NT2/D1 (cell line): ENCODE measurements around the gene TMPRSS11D.

Experiments used
- DNase-seq: peaks from one replicate; pipeline ENCODE4 v3.0.0-alpha.2; 2011; ENCODE audit warnings: low read depth, low spot score
- H3K27me3 ChIP-seq: 2 replicates; pipeline ENCODE4 v1.6.0; 2011; ENCODE audit warnings: mild to moderate bottlenecking; ENCODE audit not compliant: insufficient read length, insufficient read depth
- H3K36me3 ChIP-seq: 2 replicates; pipeline ENCODE4 v1.6.1; 2011; ENCODE audit warnings: mild to moderate bottlenecking, low read length, mixed read lengths; ENCODE audit not compliant: insufficient read depth, insufficient read length
- H3K4me1 ChIP-seq: 2 replicates; pipeline ENCODE4 v1.5.1; 2011; ENCODE audit not compliant: insufficient read depth, insufficient read length
- H3K4me3 ChIP-seq: 2 replicates; pipeline ENCODE4 v1.5.1; 2011; ENCODE audit warnings: low read depth; ENCODE audit not compliant: insufficient read length
- H3K9ac ChIP-seq: 2 replicates; pipeline ENCODE4 v1.6.0; 2011; ENCODE audit warnings: low read depth; ENCODE audit not compliant: insufficient read length
- H3K9me3 ChIP-seq: 2 replicates; pipeline ENCODE4 v1.5.1; 2011; ENCODE audit warnings: mild to moderate bottlenecking, low read length; ENCODE audit not compliant: insufficient read depth
- SUZ12 ChIP-seq: IDR thresholded peaks from 2 replicates; pipeline ENCODE4 v1.6.1; 2011; ENCODE audit not compliant: insufficient read length, insufficient read depth; ENCODE audit errors: extremely low read depth
- YY1 ChIP-seq: IDR thresholded peaks from 2 replicates; pipeline ENCODE4 v1.6.1; 2011; ENCODE audit not compliant: insufficient read length, insufficient read depth
- ZNF274 ChIP-seq: IDR thresholded peaks from 2 replicates; pipeline ENCODE4 v1.6.1; 2011; ENCODE audit warnings: mild to moderate bottlenecking, low read depth, low read length

TMPRSS11D gene

DNA sequence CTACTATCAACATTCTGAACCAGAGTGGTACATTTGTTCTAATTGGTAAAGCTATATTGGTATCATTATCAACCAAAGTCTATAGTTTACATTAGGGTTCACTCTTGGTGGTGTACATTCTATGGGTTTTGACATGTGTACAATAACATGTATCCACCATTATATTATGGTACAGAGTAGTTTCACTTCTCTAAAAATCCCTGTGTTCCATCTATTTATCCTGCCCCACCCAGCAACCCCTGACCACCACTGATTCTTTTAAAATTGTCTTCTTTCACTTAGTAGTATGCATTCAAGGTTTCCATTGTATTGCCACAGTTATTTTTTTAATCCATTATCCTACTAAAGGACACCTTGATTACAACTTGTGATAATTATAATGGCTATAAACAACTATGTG, 15.3 kb upstream of the TMPRSS11D start:
- no peak for TF ChIP-seq ZNF274
- no peak for TF ChIP-seq SUZ12
- TF ChIP-seq YY1: no peak
- no peak overlapping the region for H3K9ac ChIP-seq
- no peaks in the 10 kb centered on the region for H3K4me1 ChIP-seq
- no peaks in the 10 kb centered on the region for H3K9me3 ChIP-seq
- no peaks in the 10 kb centered on the region for H3K36me3 ChIP-seq
- H3K27me3 ChIP-seq: no peaks in the 10 kb centered on the region
- no peak for DNase-seq
- no peak overlapping the region for H3K4me3 ChIP-seq

DNA sequence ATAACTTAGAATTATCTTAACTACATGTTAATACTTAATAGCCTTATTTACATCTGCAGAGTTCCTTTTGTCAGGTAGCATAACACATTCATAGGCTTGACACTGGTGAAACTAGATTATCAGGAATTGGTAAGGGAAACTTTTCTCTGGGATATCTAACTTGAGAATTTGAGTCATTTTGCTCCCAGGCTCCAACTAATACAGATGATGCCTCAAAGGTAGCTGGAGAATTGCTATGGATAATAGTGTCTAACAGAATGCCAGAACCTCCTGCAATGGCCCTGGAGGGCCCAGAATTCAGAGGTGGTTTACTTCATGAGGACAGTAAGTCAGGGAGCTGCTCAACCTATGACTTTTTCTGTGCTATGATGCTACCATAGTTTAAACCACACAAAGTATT, 13.9 kb upstream of the TMPRSS11D start:
- DNase-seq: no peak
- Histone ChIP-seq H3K27me3 (no peaks in the 10 kb centered on the region), H3K9ac (no peak overlapping the region), H3K4me3 (no peak overlapping the region), H3K36me3 (no peaks in the 10 kb centered on the region), H3K4me1 (no peaks in the 10 kb centered on the region), H3K9me3 (no peaks in the 10 kb centered on the region)
- TF ChIP-seq SUZ12: no peak
- TF ChIP-seq ZNF274: no peak
- no peak for TF ChIP-seq YY1

DNA sequence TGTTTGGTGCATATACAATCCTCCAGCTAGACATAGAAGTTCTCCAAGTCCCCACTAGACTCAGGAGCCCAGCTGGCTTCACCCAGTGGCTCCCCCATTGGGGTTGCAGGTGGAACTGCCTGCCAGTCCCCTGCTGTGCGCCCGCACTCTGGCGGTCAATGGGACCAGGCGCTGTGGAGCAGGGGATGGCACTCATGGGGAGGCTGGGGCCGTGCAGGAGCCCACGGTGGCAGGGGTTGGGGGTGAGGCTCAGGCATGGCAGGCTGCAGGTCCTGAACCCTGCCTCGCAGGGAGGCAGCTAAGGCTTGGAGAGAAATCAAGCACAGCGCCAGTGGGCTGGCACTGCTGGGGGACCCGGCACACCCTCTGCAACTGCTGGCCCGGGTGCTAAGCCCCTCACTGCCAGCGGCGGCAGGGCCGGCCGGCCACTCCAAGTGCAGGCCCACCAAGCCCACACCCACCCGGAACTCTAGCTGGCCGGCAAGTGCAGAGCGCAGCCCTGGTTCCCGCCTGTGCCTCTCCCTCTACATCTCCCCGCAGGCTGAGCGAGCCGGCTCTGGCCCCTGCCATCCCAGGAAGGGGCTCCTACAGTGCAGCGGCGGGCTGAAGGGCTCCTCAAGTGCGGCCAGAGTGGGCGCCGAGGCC, 12.7 kb upstream of the TMPRSS11D start:
- Histone ChIP-seq H3K9ac (no peak overlapping the region), H3K36me3 (no peaks in the 10 kb centered on the region), H3K4me1 (no peaks in the 10 kb centered on the region), H3K9me3 (no peaks in the 10 kb centered on the region), H3K4me3 (no peak overlapping the region), H3K27me3 (no peaks in the 10 kb centered on the region)
- TF ChIP-seq ZNF274: no peak
- TF ChIP-seq YY1: no peak
- TF ChIP-seq SUZ12: no peak
- no peak for DNase-seq

DNA sequence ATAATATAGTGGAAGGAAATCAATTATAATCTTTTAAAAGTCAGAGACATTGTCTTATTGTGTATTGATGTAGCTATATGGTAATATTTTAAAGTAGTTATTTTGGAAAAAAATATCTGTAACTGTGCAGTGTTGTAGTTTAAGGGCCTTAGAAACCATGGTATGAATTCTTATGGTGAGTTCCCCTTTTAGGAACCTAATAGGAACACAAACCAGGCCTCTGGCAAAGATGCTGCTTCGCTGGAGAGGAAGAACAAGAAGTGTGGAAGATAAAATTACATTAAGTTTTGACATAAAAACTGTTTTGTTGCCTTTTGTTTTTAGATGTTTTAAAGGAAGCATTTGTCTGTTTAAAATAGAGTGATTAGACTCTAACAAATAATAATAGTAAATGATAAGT, 10.9 kb upstream of the TMPRSS11D start:
- H3K4me1 ChIP-seq: no peaks in the 10 kb centered on the region
- no peaks in the 10 kb centered on the region for H3K9me3 ChIP-seq
- no peaks in the 10 kb centered on the region for H3K27me3 ChIP-seq
- DNase-seq: no peak
- H3K36me3 ChIP-seq: no peaks in the 10 kb centered on the region
- no peak overlapping the region for H3K9ac ChIP-seq
- H3K4me3 ChIP-seq: no peak overlapping the region
- TF ChIP-seq ZNF274: no peak
- no peak for TF ChIP-seq SUZ12
- TF ChIP-seq YY1: no peak

DNA sequence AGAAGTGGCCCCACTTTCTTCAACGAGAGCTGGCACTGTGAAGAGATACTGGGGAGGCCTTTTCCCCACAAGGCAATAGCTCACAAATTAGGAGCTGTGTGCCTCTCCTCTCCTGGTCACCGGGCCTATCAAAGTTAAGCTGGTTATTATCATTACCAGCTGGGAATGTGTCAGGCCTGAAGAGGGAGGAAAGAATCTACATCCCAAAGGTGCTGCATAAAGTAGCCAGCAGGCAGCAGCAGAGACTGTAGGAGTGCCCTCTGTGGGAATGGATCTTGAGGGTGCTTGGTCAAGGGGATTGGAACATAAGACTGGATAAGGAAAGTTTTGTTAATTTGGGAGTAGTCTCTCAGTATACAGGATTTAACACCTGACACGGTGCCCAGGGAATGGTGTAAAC, 9.1 kb upstream of the TMPRSS11D start:
- Histone ChIP-seq H3K4me1 (no peaks in the 10 kb centered on the region), H3K27me3 (no peaks in the 10 kb centered on the region), H3K4me3 (no peak overlapping the region), H3K36me3 (no peaks in the 10 kb centered on the region), H3K9ac (no peak overlapping the region), H3K9me3 (no peaks in the 10 kb centered on the region)
- TF ChIP-seq YY1 (no peak), SUZ12 (no peak), ZNF274 (no peak)
- no peak for DNase-seq

DNA sequence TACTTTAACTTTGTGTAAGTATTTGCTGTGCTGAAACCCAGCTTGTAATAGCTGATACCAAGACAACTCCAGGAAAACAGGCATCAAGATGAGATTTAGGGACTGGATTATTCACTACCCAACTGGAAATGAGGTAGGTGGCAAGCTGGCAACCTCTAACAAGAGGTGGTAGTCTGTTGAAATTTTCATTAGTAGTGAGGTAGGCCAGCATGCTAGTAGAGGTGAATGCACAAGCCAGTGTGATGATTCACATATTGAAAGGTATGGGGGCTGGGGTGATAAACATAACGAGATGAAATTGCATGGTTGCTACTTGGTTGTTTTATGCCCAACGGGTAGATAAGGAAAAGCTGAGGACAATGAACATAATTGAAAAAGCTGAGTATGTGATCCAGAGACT, 8.5 kb upstream of the TMPRSS11D start:
- no peak overlapping the region for H3K4me3 ChIP-seq
- TF ChIP-seq SUZ12: no peak
- no peak for TF ChIP-seq YY1
- H3K4me1 ChIP-seq: no peaks in the 10 kb centered on the region
- H3K27me3 ChIP-seq: no peaks in the 10 kb centered on the region
- no peak for DNase-seq
- no peaks in the 10 kb centered on the region for H3K9me3 ChIP-seq
- H3K36me3 ChIP-seq: no peaks in the 10 kb centered on the region
- no peak overlapping the region for H3K9ac ChIP-seq

DNA sequence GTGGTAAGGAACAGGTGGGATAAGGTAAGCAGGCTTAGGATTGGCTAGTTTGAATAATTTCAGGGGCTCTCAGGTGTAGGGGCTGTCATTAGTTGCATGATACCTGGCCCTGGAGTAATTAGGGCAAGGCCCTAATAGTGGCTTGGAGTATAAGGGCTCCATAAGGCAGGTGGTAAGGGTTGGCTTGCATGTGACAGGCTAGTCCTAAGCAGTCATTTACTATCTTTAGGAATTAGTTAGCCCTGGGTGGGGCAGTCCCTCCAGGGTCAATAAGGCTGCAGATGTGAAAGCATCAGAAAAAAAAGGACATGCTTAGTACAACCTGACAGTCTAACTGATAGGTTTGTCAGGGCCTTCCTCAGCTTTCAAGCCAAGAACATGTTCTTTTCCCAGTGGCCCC, 7.8 kb upstream of the TMPRSS11D start:
- Histone ChIP-seq H3K27me3 (no peaks in the 10 kb centered on the region), H3K9me3 (no peaks in the 10 kb centered on the region), H3K9ac (no peak overlapping the region), H3K4me3 (no peak overlapping the region), H3K36me3 (no peaks in the 10 kb centered on the region), H3K4me1 (no peaks in the 10 kb centered on the region)
- no peak for DNase-seq
- TF ChIP-seq ZNF274 (no peak), SUZ12 (no peak), YY1 (no peak)
